Cerebellar cortex (tissue), 1 donor: ENCODE measurements around the gene ANAPC16.
"Not testable (repeated sequence)": the region's sequence is repeated elsewhere in the genome, so short reads cannot be mapped to it uniquely, and the experiment has no call there.

Experiments
- DNase-seq: peaks from one replicate; pipeline ENCODE4 v3.0.0-alpha.2; 2015; ENCODE audit warnings: low spot score

Gene ANAPC16

GRCh38 chr10:72211832-72212231, 4.0 kb upstream of the ANAPC16 start:
- DNase-seq, result not testable (repeated sequence)

GRCh38 chr10:72218325-72218724, 2.5 kb downstream of the ANAPC16 start:
- no peak for DNase-seq

GRCh38 chr10:72218726-72219125, 2.9 kb downstream of the ANAPC16 start:
- no peak for DNase-seq

- DNase-seq, result no peak
These were observed 3.5 kb downstream of the ANAPC16 start for GRCh38 chr10:72219235-72219814.

GRCh38 chr10:72220637-72221036, 4.8 kb downstream of the ANAPC16 start:
- no peak for DNase-seq

GRCh38 chr10:72221278-72221677, 5.5 kb downstream of the ANAPC16 start:
- no peak for DNase-seq

- no peak for DNase-seq
These were observed 7.9 kb downstream of the ANAPC16 start for GRCh38 chr10:72223743-72224101.

GRCh38 chr10:72224191-72224590, 8.4 kb downstream of the ANAPC16 start:
- not testable (repeated sequence) for DNase-seq

- no peak for DNase-seq
These were observed 10.7 kb downstream of the ANAPC16 start for GRCh38 chr10:72226418-72227027.

GRCh38 chr10:72227826-72228225, 12.0 kb downstream of the ANAPC16 start:
- DNase-seq, result no peak

- DNase-seq, result no peak
These were observed 12.5 kb downstream of the ANAPC16 start for GRCh38 chr10:72228318-72228751.

- DNase-seq, result peak; percentile 34
These were observed 13.7 kb downstream of the ANAPC16 start for GRCh38 chr10:72229261-72230251.

- DNase-seq, result peak; percentile 1
These were observed 17.8 kb downstream of the ANAPC16 start for GRCh38 chr10:72233621-72234020.

GRCh38 chr10:72234560-72235095, 18.8 kb downstream of the ANAPC16 start:
- DNase-seq, result peak; percentile 42

- no peak for DNase-seq
These were observed 19.9 kb downstream of the ANAPC16 start for GRCh38 chr10:72235544-72236279.

GRCh38 chr10:72238392-72239175, 22.8 kb downstream of the ANAPC16 start:
- DNase-seq, result peak; percentile 70

GRCh38 chr10:72239409-72239808, 23.6 kb downstream of the ANAPC16 start:
- DNase-seq, result no peak

- DNase-seq, result no peak
These were observed 24.6 kb downstream of the ANAPC16 start for GRCh38 chr10:72240371-72240770.

- DNase-seq, result no peak
These were observed 26.0 kb downstream of the ANAPC16 start for GRCh38 chr10:72241691-72242252.

- no peak for DNase-seq
These were observed 26.9 kb downstream of the ANAPC16 start for GRCh38 chr10:72242675-72243074.
